HL-60/S4 treated with phorbol 12-myristate 13-acetate at 8.2 ng/mL for 4 days and 3 days (cell line): ENCODE data around the gene KIAA1614.

Source experiments
- in situ Hi-C: fragments of 300-500 bp; cut with MboI; formaldehyde crosslinking; loops from 2 replicates; pipeline ENCODE4 v1.15.0; 2022; ENCODE audit warnings: low sequenced_read_pairs

The KIAA1614 gene

GRCh38 chr1:180988253-180988752 is 75.6 kb downstream of the KIAA1614 start:
- in situ Hi-C loops, result no loop called here

- in situ Hi-C loops, result no loop called here
These were observed 81.6 kb downstream of the KIAA1614 start for GRCh38 chr1:180994262-180994661.

GRCh38 chr1:180997843-180998504 is 85.3 kb downstream of the KIAA1614 start:
- in situ Hi-C loops, result no loop called here
